ACC112 (cell line): Measurements from ENCODE around the gene RFNG.

Experiments used
- H2AFZ ChIP-seq: fragments of 200-600 bp; sonication (generic); one replicate; pipeline ENCODE4 v1.6.0; 2017; ENCODE audit warnings: antibody characterized with exemption, low read length; ENCODE audit not compliant: unreplicated experiment
- H3K27ac ChIP-seq: fragments of 200-600 bp; sonication (generic); 2 replicates; pipeline ENCODE4 v1.5.1; 2014; ENCODE audit warnings: low read depth, mild to moderate bottlenecking, antibody characterized with exemption, low read length, moderate library complexity
- H3K27me3 ChIP-seq: fragments of 200-600 bp; sonication (generic); 2 replicates; pipeline ENCODE4 v1.6.1; 2014; ENCODE audit warnings: mild to moderate bottlenecking, antibody characterized with exemption, low read length, moderate library complexity, mixed read lengths; ENCODE audit not compliant: insufficient read depth
- H3K36me3 ChIP-seq: fragments of 200-600 bp; sonication (generic); 2 replicates; pipeline ENCODE4 v1.6.1; 2016; ENCODE audit warnings: mild to moderate bottlenecking, antibody characterized with exemption, low read length, moderate library complexity, mixed read lengths; ENCODE audit not compliant: insufficient read depth
- H3K4me1 ChIP-seq: fragments of 200-600 bp; sonication (generic); one replicate; pipeline ENCODE4 v1.6.1; 2016; ENCODE audit warnings: low read length, mixed read lengths; ENCODE audit not compliant: insufficient read depth, unreplicated experiment, control insufficient read depth
- H3K4me3 ChIP-seq: fragments of 200-600 bp; sonication (generic); 2 replicates; pipeline ENCODE4 v1.5.1; 2014; ENCODE audit warnings: mild to moderate bottlenecking, low read depth, low read length
- H3K79me2 ChIP-seq: fragments of 200-600 bp; sonication (generic); one replicate; pipeline ENCODE4 v1.6.0; 2016; ENCODE audit warnings: low read length; ENCODE audit not compliant: control insufficient read depth, unreplicated experiment, insufficient read depth

Gene RFNG

DNA sequence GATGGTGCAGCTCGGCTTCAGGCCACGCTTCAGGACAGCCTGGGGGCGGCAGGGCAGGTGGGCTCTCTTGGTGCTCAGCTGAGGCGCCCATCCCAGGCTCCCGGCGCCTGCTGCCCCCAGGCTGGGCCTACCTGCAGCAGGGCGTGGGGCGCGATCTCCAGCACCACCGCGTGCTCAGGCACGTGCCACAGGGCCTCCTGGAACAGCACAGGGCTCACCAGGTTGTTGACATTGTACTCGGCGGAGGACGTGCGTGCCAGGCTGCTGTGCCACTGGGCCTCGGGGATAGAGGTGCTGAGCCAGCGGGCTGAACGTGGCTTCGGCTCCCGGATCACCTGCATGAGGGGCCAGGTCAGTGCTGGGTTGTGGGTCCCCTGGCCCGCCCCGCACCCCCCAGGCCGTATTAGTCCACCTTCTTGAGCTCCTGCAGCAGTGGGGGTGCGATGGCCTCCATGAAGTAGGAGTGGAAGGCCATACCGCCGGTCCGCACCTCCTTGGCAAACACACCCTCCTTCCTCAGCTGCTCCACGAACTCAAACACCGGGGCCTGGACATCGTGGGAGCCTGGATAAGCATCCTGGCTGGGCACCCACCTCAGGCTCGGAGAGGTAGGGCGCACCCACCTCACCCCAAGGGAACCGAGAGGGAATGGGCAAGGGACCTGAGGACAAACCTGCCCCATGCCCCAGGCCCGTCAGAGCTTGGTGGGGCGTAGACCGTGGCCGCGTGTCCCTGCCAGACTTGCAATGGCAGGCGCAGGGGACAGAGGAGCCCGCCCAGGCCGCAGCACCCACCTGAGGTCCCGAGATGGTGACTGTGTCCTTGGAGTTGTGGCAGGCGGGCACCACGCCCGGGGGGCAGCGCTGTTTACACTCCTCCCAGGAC is 37.5 kb upstream of the RFNG start:
- Histone ChIP-seq H3K4me1 (no peaks in the 10 kb centered on the region), H3K79me2 (peaks cover 2% of the 10 kb centered on the region), H2AFZ (no peak overlapping the region), H3K4me3 (no peak overlapping the region), H3K27ac (no peak overlapping the region), H3K27me3 (no peaks in the 10 kb centered on the region), H3K36me3 (peaks cover 20% of the 10 kb centered on the region; the same call in 1 of the 2 replicates)

DNA sequence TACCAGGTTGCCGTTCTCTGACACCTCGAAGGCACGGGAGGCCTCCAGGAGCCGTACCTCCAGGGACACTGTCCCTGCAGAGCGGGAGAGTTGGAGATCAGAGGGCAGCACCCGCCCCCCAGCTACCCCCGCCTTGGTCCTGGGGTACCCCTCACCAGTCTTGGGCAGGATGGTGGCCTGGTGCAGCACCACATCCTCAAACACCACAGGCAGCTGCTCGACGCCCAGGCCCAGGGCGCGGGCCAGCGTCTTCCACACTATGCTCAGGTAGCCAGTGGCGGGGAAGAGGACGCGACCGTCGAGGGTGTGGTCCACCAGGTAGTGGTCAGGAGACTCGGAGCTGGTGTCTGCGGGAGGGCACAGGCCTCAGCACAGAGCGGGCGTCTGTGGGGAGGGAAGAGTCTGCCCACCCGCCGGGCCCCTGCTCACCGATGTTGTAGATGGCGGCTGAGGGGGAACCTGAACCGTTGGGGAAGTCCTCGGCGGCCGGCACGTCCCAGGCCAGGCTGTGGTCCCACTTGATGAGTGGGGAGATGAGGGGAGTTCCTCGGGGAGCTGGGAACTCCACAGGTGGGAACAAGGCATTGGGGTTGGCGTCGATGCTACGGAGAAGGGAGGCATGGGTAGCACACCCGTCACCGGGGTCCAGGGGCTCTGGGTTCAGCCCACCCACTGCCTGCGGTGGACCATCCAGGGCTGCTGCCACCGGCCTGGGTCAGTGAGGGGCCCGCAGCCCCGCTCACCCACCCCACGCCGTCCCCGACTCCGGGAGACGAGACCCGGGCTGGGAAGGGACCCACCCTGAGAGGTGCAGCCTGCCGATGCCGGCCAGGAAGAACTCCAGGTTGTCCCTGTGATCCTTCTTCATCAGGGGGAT is 36.6 kb upstream of the RFNG start:
- Histone ChIP-seq H2AFZ (no peak overlapping the region), H3K4me3 (no peak overlapping the region), H3K4me1 (no peaks in the 10 kb centered on the region), H3K79me2 (peaks cover 2% of the 10 kb centered on the region), H3K27ac (no peak overlapping the region), H3K27me3 (no peaks in the 10 kb centered on the region), H3K36me3 (peaks cover 22% of the 10 kb centered on the region; the same call in 1 of the 2 replicates)

DNA sequence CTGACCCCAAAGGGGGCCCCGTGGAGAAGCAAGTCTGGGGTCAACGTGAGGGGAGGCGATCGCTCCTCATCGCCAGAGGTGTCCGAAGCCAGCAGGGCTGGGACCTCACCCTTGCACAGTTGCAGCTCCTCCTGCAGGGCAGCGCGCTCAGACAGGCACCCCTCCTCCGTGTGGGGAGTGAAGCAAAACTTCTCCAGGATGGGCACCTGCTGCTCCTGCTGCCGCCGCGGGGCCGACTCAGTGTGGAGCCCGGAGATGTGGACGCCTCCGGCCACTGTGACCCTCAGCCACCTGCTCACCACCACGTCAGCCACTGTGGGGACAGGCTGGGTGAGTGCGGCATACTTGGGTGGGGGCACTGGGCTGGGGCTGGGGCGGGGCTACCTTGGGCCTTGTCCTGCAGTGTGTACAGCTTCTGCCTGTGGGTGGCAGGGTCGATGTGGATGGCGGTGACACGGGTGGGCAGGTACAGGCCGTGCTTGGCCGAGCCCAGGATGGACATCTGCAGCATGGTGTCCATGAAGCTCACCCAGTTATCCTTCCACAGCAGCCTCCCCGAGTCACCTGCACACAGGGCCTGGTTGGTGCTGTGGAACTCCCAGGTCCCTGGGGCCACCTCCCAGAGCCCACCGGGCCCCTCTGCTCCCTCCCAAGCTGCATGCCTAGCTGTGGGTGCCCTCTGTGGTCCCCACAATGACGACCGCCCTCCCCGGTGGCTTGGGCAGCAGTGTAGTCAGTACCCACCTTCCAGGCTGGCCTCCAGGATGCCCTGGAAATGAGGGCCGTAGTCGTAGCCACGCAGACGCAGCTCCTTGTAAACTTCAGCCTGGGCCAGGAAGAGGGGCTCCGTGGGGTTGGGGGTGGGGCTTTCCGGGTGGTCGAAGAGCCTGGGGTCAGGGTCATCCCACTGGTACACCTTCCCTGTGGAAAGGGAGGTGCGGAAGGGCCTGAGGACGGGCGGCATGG is 35.6 kb upstream of the RFNG start:
- H3K36me3 ChIP-seq: peaks cover 21% of the 10 kb centered on the region; the same call in 1 of the 2 replicates
- no peaks in the 10 kb centered on the region for H3K4me1 ChIP-seq
- no peaks in the 10 kb centered on the region for H3K27me3 ChIP-seq
- H3K4me3 ChIP-seq: no peak overlapping the region
- H3K79me2 ChIP-seq: no peaks in the 10 kb centered on the region
- H2AFZ ChIP-seq: no peak overlapping the region
- no peak overlapping the region for H3K27ac ChIP-seq

DNA sequence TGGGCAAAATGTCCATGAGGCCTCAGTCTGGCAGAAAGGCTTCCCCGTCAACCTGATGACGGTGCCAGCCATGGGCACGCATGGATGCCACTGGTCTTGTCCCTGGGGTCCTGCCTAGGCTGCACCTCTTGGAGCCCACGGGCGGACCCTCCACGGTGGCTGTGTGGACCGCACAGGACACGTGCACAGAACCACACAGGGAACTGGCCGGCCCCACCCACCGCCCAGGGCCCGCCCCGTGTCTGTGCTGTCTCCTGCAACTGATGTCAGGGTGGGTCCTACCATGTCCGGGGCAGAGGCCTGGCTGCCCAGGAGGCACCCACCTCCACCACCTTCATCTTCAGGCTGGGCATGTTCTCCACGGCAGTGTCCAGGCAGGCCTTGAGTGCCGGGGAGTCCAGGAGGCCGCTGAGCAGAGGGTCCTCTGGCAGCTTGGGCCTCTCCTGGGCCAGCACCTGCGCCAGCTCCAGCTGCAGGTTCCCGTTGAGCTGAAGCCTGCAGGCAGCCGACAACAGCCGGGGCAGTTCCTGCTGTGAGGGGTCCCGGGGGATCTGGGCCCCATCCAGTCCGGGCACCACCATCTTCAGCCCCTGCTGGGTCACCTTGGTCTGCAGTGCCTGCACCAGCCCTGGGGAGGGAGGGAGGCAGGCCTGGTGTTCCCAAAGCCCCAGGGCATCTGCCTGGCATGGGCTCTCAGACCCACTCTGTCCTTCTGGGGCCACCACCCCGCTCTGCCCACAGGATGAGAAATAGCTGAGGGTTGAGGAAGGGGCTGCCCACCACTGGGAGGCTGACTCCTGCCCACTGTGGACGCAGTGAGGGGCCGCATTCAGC is 34.5 kb upstream of the RFNG start:
- Histone ChIP-seq H2AFZ (no peak overlapping the region), H3K27me3 (no peaks in the 10 kb centered on the region), H3K36me3 (peaks cover 21% of the 10 kb centered on the region; the same call in 1 of the 2 replicates), H3K4me1 (no peaks in the 10 kb centered on the region), H3K4me3 (no peak overlapping the region), H3K27ac (no peak overlapping the region), H3K79me2 (no peaks in the 10 kb centered on the region)

DNA sequence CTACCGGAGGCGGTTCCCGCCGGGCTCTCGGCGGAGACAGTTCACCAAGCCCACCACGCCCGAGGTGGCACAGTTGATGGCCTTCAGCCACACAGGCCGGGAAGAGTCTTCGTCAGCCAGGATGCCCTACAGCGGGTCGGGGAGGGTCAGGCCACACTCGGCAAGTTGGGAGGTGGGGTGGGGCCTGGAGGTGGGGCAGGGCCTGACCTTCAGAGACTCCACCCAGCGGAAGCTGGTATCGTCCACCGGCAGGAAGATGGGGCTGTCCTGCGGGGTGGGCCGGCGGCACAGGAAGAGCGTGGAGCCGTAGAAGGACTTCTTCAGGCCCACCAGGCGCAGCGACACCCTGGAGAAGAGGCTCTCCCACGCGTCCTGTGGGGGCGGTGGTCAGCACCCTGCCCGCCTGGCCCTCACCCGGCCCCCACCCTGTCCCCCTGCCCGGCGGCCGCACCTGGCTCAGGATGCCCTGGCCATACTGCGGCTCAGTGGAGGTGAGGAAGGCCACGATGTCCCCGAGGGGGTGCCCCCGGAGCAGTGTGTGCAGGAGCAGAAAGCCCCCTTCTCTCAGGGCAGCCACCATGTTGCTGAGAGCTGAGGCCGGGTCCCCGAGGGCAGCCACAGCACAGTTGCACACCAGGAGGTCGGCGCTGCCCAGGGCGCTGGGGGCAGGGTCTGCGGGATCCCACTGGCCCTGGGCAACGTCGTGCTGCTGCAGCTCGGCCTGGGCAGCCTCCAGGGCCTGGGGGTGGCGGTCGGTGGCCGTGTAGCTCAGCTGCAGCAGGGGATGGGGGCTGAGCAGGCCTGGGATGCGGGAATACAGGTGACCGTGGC is 33.6 kb upstream of the RFNG start:
- H3K27me3 ChIP-seq: no peaks in the 10 kb centered on the region
- H3K79me2 ChIP-seq: no peaks in the 10 kb centered on the region
- no peak overlapping the region for H3K27ac ChIP-seq
- no peak overlapping the region for H2AFZ ChIP-seq
- H3K4me1 ChIP-seq: no peaks in the 10 kb centered on the region
- H3K36me3 ChIP-seq: peaks cover 20% of the 10 kb centered on the region; the same call in 1 of the 2 replicates
- no peak overlapping the region for H3K4me3 ChIP-seq

DNA sequence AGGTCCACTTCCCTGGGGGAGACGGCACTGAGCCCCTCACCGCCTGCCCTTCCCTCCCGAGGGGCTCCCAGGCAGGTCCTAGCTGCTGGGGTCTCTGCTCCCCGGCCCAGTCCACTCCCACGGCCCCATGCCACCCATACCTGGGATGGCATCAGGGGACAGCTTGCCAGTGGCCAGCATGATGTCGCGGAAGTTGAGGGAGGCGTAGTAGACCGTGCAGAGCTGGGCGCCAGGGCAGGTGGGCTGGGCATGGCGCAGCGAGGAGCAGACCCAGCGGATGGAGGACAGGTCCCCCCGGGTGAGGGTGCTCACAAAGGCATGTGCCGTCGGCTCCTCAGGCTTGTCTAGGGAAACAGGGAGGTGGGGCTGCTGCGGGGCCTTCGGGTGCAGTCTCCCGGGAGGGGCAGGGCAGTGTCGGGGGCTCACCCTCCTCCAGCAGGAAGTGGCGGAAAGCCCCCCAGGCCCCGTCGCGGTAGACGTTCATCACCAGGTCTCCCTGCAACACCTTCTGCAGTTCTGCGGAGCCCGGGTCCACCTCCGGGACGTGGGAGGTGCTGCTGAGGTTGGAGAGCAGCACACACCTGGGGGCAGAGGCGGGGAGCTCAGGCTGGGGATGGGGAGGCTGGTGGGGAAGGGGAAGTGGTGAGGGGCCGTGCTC is 32.9 kb upstream of the RFNG start:
- Histone ChIP-seq H3K79me2 (no peaks in the 10 kb centered on the region), H3K27me3 (no peaks in the 10 kb centered on the region), H3K4me3 (no peak overlapping the region), H3K4me1 (no peaks in the 10 kb centered on the region), H2AFZ (no peak overlapping the region), H3K36me3 (peaks cover 25% of the 10 kb centered on the region; the same call in 1 of the 2 replicates), H3K27ac (no peak overlapping the region)

DNA sequence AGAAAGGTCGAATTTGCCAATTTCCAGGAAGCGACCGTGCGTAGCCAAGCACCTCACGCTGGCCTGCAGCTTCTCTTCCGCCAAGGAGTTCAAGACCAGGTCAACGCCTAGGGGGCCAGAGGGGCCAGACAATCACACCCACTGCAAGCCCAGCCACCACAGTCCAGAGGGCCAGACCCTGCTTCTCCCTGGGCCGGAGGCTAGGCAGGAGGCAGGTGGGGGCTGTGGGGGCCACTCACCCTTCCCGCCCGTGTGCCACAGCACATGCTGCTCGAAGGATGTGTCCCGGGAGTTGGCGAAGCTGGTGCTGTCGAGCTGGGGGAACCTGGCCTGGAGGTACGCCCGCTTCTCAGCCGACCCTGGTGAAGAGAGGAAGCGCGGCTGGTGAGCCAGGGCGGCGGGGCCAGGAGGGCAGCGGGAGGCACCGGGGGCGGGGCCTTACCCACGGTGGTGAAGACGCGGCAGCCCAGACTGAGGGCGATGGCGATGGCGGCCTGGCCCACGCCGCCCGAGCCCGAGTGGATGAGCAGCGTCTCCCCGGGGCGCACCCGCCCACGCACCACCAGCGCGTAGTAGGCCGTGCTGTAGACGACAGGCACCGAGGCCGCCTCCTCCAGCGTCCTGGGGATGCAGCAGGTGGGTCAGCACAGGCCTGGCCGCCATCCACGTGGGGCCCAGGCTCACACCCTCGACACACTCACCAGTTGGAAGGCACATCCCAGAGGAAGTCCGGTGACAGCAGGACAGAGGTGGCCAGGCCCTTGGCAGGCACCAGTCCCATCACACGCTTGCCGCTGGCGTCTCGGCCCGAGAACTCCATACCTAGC is 32.1 kb upstream of the RFNG start:
- Histone ChIP-seq H3K27ac (no peak overlapping the region), H3K4me1 (no peaks in the 10 kb centered on the region), H3K4me3 (no peak overlapping the region), H3K79me2 (no peaks in the 10 kb centered on the region), H3K27me3 (no peaks in the 10 kb centered on the region), H3K36me3 (peaks cover 29% of the 10 kb centered on the region; the same call in 1 of the 2 replicates), H2AFZ (no peak overlapping the region)

DNA sequence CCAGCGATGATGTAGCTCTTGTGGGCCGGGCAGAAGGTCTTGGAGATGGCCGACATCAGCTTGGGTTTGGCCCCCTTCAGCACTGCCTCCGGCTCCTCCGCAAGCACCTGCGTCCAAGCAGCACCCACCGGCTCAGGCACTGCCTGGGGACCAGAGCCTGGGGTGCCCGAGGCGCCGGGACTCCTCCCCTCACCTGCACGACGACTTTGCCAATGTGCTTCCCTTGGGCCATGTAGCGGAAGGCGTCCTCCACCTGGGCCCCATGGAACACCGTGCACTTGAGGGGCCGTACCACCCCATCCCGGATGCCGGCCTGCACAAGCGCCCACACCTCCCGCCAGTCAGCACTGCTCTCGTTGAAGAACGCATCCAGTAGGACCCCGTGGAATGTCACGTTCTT is 31.4 kb upstream of the RFNG start:
- H3K4me3 ChIP-seq: no peak overlapping the region
- H3K27ac ChIP-seq: no peak overlapping the region
- H3K27me3 ChIP-seq: no peaks in the 10 kb centered on the region
- H3K79me2 ChIP-seq: no peaks in the 10 kb centered on the region
- H3K4me1 ChIP-seq: no peaks in the 10 kb centered on the region
- H3K36me3 ChIP-seq: peaks cover 26% of the 10 kb centered on the region; the same call in 1 of the 2 replicates
- no peak overlapping the region for H2AFZ ChIP-seq
